ENCODE results near the gene RNF144A. TPM values are rescaled to one million over a fixed set of nuclear protein-coding genes. Genes with fewer than 3 reads are reported as not detected.

The RNF144A gene
- total RNA-seq, 1 experiment from 2014 or later, result 13.0 TPM

- DNase-seq (ENCODE audit: low read depth, low spot score) (no peak), ATAC-seq (no peak)
- Histone ChIP-seq H3K79me2 (ENCODE audit: insufficient read depth, low read length) (no peaks in the 10 kb centered on the region), H3K9me3 (ENCODE audit: control insufficient read depth in 1 of 2, insufficient read depth in 1 of 2, low read depth in 1 of 2, low read length in 2 of 2) (no peaks in the 10 kb centered on the region), H3K36me3 (ENCODE audit: control insufficient read depth in 1 of 2, insufficient read depth in 2 of 2, low read length in 2 of 2) (no peaks in the 10 kb centered on the region), H2AFZ (ENCODE audit: low read depth, low read length, poor library complexity, severe bottlenecking) (no peak overlapping the region), H3K4me2 (ENCODE audit: low read length) (no peak overlapping the region), H3K4me1 (ENCODE audit: control insufficient read depth in 1 of 2, insufficient read depth in 2 of 2, low read length in 2 of 2) (no peaks in the 10 kb centered on the region), H3K27me3 (ENCODE audit: insufficient read depth, low read length) (no peaks in the 10 kb centered on the region), H3K9ac (ENCODE audit: low read length) (no peak overlapping the region), H3K9me2 (ENCODE audit: insufficient read depth) (no peaks in the 10 kb centered on the region; the same call in 1 of the 2 replicates), H4K20me1 (ENCODE audit: insufficient read depth) (no peaks in the 10 kb centered on the region), H3K27ac (ENCODE audit: low read depth, low read length) (no peak overlapping the region), H3K4me3 (replicated peaks in 1 of 2; ENCODE audit: low read depth in 1 of 2, low read length in 2 of 2) (no peak overlapping the region)
- TF ChIP-seq REST (IDR thresholded peaks at IDR 0.05; ENCODE audit: low read depth) (no peak), SRF (IDR thresholded peaks at IDR 0.05; ENCODE audit: low read depth) (no peak), FOSL1 (IDR thresholded peaks at IDR 0.05; ENCODE audit: low read depth) (no peak), JUND (IDR thresholded peaks at IDR 0.05) (no peak), ELF1 (IDR thresholded peaks at IDR 0.05; ENCODE audit: borderline replicate concordance, low read depth) (no peak), CEBPB (IDR thresholded peaks at IDR 0.05; ENCODE audit: low read depth) (no peak), TCF7L2 (IDR thresholded peaks at IDR 0.05; ENCODE audit: borderline replicate concordance, extremely low read depth, insufficient read depth, insufficient read length) (no peak)
- intact Hi-C loops (cut with micrococcal nuclease), result no loop called here
- BruUV-seq (replicated peaks), result no TSS peak
- ChIA-PET RAD21 (ENCODE audit: low non-redundant PET in 1 of 2, low total read pairs in 2 of 2, uncharacterized antibody in 2 of 2, unreplicated experiment in 2 of 2) (no interaction called here), POLR2A (no interaction called here), CTCF (no interaction called here)
These were observed 151.2 kb downstream of the RNF144A start for GRCh38 chr2:7068457-7068856.

- ChIA-PET CTCF (no interaction called here), RAD21 (ENCODE audit: low non-redundant PET in 1 of 2, low total read pairs in 2 of 2, uncharacterized antibody in 2 of 2, unreplicated experiment in 2 of 2) (interaction anchor here in 1 of 2 experiments (0.7 kb wide), 1 partner anchor 217 kb away, joined by 6 read pairs; no protein-coding TSS in a partner anchor), POLR2A (no interaction called here)
- Histone ChIP-seq H3K4me2 (ENCODE audit: low read length) (no peak overlapping the region), H3K27ac (ENCODE audit: low read depth, low read length) (no peak overlapping the region), H2AFZ (ENCODE audit: low read depth, low read length, poor library complexity, severe bottlenecking) (no peak overlapping the region), H4K20me1 (ENCODE audit: insufficient read depth) (no peaks in the 10 kb centered on the region), H3K4me3 (replicated peaks in 1 of 2; ENCODE audit: low read depth in 1 of 2, low read length in 2 of 2) (no peak overlapping the region), H3K27me3 (ENCODE audit: insufficient read depth, low read length) (no peaks in the 10 kb centered on the region), H3K9me3 (ENCODE audit: control insufficient read depth in 1 of 2, insufficient read depth in 1 of 2, low read depth in 1 of 2, low read length in 2 of 2) (no peaks in the 10 kb centered on the region), H3K9me2 (ENCODE audit: insufficient read depth) (no peaks in the 10 kb centered on the region; the same call in 1 of the 2 replicates), H3K9ac (ENCODE audit: low read length) (no peak overlapping the region), H3K4me1 (ENCODE audit: control insufficient read depth in 1 of 2, insufficient read depth in 2 of 2, low read length in 2 of 2) (no peaks in the 10 kb centered on the region), H3K36me3 (ENCODE audit: control insufficient read depth in 1 of 2, insufficient read depth in 2 of 2, low read length in 2 of 2) (no peaks in the 10 kb centered on the region), H3K79me2 (ENCODE audit: insufficient read depth, low read length) (no peaks in the 10 kb centered on the region)
- ATAC-seq (no peak), DNase-seq (ENCODE audit: low read depth, low spot score) (no peak)
- intact Hi-C loops (cut with micrococcal nuclease), result no loop called here
- no TSS peak for BruUV-seq (replicated peaks)
- TF ChIP-seq EGR1 (IDR thresholded peaks at IDR 0.05; ENCODE audit: low read depth), result no peak
- no peak for TF ChIP-seq POLR2AphosphoS5 (IDR thresholded peaks at IDR 0.05; ENCODE audit: low read depth, low read length)
- TF ChIP-seq CEBPB (IDR thresholded peaks at IDR 0.05; ENCODE audit: low read depth), result no peak
- TF ChIP-seq EZH2phosphoT487 (IDR thresholded peaks at IDR 0.05; ENCODE audit: borderline replicate concordance), result no peak
- TF ChIP-seq ELF1 (IDR thresholded peaks at IDR 0.05; ENCODE audit: borderline replicate concordance, low read depth), result no peak
- TF ChIP-seq FOSL1 (IDR thresholded peaks at IDR 0.05; ENCODE audit: low read depth), result no peak
- TF ChIP-seq CBX3 (IDR thresholded peaks at IDR 0.05; ENCODE audit: low read depth), result no peak
- TF ChIP-seq RAD21 (IDR thresholded peaks at IDR 0.05; ENCODE audit: low read depth), result no peak
- no peak for TF ChIP-seq SIN3A (IDR thresholded peaks at IDR 0.05; ENCODE audit: low read depth)
- TF ChIP-seq ZBTB33 (IDR thresholded peaks at IDR 0.05; ENCODE audit: extremely low read depth, insufficient replicate concordance, low read length), result no peak
- TF ChIP-seq ZFX (IDR thresholded peaks at IDR 0.05), result no peak
- no peak for TF ChIP-seq ATF3 (IDR thresholded peaks at IDR 0.05)
- TF ChIP-seq MAX (IDR thresholded peaks at IDR 0.05), result no peak
- TF ChIP-seq JUND (IDR thresholded peaks at IDR 0.05), result no peak
- TF ChIP-seq SRF (IDR thresholded peaks at IDR 0.05; ENCODE audit: low read depth), result no peak
These were observed 153.3 kb downstream of the RNF144A start for GRCh38 chr2:7070483-7070882.

All from HCT116 (cell line).